HEK293 (cell line): ENCODE data around the gene EIF2D.

Source experiments
- YY1 ChIP-seq: fragments of 450-650 bp; formaldehyde crosslinking; IDR thresholded peaks from 2 replicates; pipeline ENCODE4 v1.5.1; 2018; ENCODE audit warnings: missing biosample characterization, missing genetic modification characterization
- ZNF544 ChIP-seq: fragments of 450-650 bp; formaldehyde crosslinking; IDR thresholded peaks from 2 replicates; pipeline ENCODE4 v1.5.0; 2017; ENCODE audit warnings: missing biosample characterization, missing genetic modification characterization
- TF ChIP-seq, protein P1 (sequence below): fragments of 450-650 bp; formaldehyde crosslinking; IDR thresholded peaks from 2 replicates; pipeline ENCODE4 v1.5.1; 2016; ENCODE audit warnings: missing biosample characterization, missing genetic modification characterization

DNA sequence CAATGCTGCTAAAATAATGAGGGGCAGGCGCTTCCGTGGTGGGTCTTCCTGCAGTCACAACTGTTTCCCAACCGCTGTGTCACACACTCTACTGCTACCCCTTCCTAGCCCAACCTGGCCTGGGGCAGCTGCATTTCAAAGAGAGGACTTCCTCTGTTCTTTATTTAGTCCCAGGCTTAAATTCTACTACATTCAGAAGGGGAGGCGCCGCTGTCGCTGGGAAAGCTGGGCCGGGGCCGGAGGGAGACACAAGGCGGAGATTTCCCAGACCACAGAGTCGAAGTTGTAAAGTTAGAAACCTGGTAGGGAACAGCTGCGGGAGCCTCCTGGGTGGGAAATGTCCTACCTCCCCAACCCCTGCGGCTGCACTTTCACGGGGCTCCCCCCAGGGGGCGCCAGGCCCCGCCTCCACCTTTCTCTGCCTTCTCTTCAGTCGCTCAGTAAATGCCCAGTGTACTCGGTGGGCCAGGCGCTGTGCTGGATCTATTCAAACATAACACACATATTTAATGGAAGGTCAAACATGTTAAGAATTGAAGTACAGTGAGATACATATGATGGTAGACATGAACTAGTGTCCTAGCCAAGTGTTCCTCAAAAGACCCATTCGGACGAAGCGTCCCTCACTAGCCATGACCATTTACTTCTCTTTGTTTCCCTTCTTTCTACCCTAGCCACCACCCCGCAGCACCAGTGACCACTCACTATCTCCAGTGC is 46.2 kb upstream of the EIF2D start:
- TF ChIP-seq YY1 (tag by site-specific recombination) (no peak), ZNF544 (no peak)
- TF ChIP-seq, protein P1, sequence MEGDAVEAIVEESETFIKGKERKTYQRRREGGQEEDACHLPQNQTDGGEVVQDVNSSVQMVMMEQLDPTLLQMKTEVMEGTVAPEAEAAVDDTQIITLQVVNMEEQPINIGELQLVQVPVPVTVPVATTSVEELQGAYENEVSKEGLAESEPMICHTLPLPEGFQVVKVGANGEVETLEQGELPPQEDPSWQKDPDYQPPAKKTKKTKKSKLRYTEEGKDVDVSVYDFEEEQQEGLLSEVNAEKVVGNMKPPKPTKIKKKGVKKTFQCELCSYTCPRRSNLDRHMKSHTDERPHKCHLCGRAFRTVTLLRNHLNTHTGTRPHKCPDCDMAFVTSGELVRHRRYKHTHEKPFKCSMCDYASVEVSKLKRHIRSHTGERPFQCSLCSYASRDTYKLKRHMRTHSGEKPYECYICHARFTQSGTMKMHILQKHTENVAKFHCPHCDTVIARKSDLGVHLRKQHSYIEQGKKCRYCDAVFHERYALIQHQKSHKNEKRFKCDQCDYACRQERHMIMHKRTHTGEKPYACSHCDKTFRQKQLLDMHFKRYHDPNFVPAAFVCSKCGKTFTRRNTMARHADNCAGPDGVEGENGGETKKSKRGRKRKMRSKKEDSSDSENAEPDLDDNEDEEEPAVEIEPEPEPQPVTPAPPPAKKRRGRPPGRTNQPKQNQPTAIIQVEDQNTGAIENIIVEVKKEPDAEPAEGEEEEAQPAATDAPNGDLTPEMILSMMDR, result peak; percentile 64; the same call in 1 of the 2 replicates
